H1 (cell line): ENCODE measurements around the gene SCD.

ENCODE experiments used
- CHD2 ChIP-seq: IDR thresholded peaks from 2 replicates; pipeline ENCODE4 v1.6.1; 2012; ENCODE audit warnings: low read length, improper control_type of control experiment
- EP300 ChIP-seq, 2 experiments: IDR thresholded peaks; 1 replicate in 1 of 2; 2 replicates in 1 of 2; pipeline ENCODE4 v1.6.1; 2011 to 2012; ENCODE audit warnings: low read depth in 2 of 2, low read length in 2 of 2, mild to moderate bottlenecking in 2 of 2, borderline replicate concordance in 1 of 2, inconsistent platforms in 1 of 2, moderate library complexity in 1 of 2
- HDAC6 ChIP-seq: IDR thresholded peaks from one replicate; pipeline ENCODE4 v1.7.1; 2012; ENCODE audit warnings: low read depth, mild to moderate bottlenecking, inconsistent platforms, low read length, moderate library complexity
- JUN ChIP-seq: IDR thresholded peaks from 2 replicates; pipeline ENCODE4 v1.6.1; 2011; ENCODE audit warnings: low read depth, mild to moderate bottlenecking, improper control_type of control experiment, low read length
- POLR2AphosphoS5 ChIP-seq: IDR thresholded peaks from 2 replicates; pipeline ENCODE4 v1.6.1; 2011; ENCODE audit warnings: low read depth, low read length
- RAD21 ChIP-seq, 2 experiments: IDR thresholded peaks in 1 of 2; conservative IDR thresholded peaks in 1 of 2; 2 replicates each; pipeline ENCODE4 v1.6.1; 2011; ENCODE audit warnings: low read depth in 2 of 2, low read length in 2 of 2, improper control_type of control experiment in 1 of 2, inconsistent platforms in 1 of 2, mild to moderate bottlenecking in 1 of 2, moderate library complexity in 1 of 2
- SP1 ChIP-seq: IDR thresholded peaks from 2 replicates; pipeline ENCODE4 v1.6.1; 2011; ENCODE audit warnings: low read depth, low read length
- SRF ChIP-seq: IDR thresholded peaks from 2 replicates; pipeline ENCODE4 v1.6.1; 2011; ENCODE audit warnings: mild to moderate bottlenecking, low read depth, low read length, moderate library complexity
- TEAD4 ChIP-seq: IDR thresholded peaks from 2 replicates; pipeline ENCODE4 v1.6.1; 2012; ENCODE audit warnings: low read depth, low read length, inconsistent platforms, mixed read lengths
- ZNF274 ChIP-seq: IDR thresholded peaks from 2 replicates; pipeline ENCODE4 v1.7.0; 2012; ENCODE audit warnings: low read length, borderline replicate concordance; ENCODE audit errors: extremely low read depth
- TF ChIP-seq, protein P1 (sequence below), 3 experiments: IDR thresholded peaks; 1 replicate in 2 of 3; 2 replicates in 1 of 3; pipeline versions ENCODE4 v1.5.1 to v1.6.1; 2011; ENCODE audit warnings: low read length in 3 of 3, mild to moderate bottlenecking in 3 of 3, inconsistent platforms in 2 of 3, low read depth in 1 of 3, moderate library complexity in 1 of 3; ENCODE audit not compliant: insufficient read depth in 1 of 3; ENCODE audit errors: control extremely low read depth in 1 of 3
- TF ChIP-seq, protein P2 (sequence below): IDR thresholded peaks from 2 replicates; pipeline ENCODE4 v1.6.1; 2011; ENCODE audit warnings: low read depth, mild to moderate bottlenecking, low read length; ENCODE audit not compliant: insufficient read depth

DNA sequence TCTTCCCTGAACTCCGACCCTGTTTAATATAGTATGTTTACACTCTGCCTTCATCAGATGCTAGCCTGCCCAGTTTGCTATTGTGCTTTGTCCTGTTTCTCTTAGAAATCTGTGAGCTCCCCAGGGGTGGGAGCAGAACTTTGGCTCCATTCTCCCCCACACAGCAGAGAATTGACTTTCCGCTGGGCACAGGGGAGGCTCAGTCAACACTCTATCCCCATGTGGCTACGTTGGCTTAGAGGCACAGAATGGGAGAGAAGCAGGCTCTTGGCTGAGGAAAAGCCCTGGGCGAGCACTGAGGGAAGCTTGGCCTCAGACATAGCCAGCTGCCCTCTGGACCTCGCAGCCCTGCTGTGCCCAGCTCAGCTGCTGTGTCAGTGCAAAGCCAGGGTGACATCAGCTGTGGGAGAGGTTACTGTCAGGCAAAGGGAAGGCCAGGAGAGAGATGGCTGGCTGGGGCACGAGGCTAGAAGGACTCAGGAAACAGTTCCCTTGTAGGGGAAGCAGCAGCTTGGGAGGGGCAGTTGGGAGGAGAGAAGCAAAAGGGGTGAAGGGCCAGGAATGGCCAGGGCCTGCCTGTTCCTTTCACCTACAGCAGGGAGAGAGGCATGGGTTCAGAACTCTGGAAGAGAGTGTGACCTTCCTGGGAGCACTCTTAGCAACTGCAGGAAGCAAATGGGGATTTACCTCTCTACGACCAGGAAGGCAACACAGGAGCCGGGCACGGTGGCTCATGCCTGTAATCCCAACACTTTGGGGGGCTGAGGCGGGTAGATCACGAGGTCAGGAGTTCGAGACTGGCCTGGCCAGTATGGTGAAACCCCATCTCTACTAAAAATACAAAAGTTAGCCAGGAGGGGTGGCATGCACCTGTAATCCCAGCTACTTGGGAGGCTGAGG is 5.8 kb upstream of the SCD start:
- TF ChIP-seq ZNF274 (no peak), RAD21 (IDR thresholded peaks at IDR 0.05 in 1 of 2, conservative IDR thresholded peaks at IDR 0.05 in 1 of 2; ENCODE audit: low read depth in 2 of 2, low read length in 2 of 2) (no peak), TEAD4 (no peak), EP300 (IDR thresholded peaks at IDR 0.05; ENCODE audit: borderline replicate concordance in 1 of 2, low read depth in 2 of 2, low read length in 2 of 2) (no peak), POLR2AphosphoS5 (no peak), CHD2 (no peak), JUN (no peak), SRF (no peak), SP1 (no peak), HDAC6 (no peak)
- TF ChIP-seq, protein P1, sequence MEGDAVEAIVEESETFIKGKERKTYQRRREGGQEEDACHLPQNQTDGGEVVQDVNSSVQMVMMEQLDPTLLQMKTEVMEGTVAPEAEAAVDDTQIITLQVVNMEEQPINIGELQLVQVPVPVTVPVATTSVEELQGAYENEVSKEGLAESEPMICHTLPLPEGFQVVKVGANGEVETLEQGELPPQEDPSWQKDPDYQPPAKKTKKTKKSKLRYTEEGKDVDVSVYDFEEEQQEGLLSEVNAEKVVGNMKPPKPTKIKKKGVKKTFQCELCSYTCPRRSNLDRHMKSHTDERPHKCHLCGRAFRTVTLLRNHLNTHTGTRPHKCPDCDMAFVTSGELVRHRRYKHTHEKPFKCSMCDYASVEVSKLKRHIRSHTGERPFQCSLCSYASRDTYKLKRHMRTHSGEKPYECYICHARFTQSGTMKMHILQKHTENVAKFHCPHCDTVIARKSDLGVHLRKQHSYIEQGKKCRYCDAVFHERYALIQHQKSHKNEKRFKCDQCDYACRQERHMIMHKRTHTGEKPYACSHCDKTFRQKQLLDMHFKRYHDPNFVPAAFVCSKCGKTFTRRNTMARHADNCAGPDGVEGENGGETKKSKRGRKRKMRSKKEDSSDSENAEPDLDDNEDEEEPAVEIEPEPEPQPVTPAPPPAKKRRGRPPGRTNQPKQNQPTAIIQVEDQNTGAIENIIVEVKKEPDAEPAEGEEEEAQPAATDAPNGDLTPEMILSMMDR (IDR thresholded peaks at IDR 0.05; ENCODE audit: control extremely low read depth in 1 of 3, insufficient read depth in 1 of 3, low read depth in 1 of 3, low read length in 3 of 3): no peak
- TF ChIP-seq, protein P2, sequence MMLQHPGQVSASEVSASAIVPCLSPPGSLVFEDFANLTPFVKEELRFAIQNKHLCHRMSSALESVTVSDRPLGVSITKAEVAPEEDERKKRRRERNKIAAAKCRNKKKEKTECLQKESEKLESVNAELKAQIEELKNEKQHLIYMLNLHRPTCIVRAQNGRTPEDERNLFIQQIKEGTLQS: no peak
